ENCODE measurements around the gene CIAO1.

The CIAO1 gene

DNA sequence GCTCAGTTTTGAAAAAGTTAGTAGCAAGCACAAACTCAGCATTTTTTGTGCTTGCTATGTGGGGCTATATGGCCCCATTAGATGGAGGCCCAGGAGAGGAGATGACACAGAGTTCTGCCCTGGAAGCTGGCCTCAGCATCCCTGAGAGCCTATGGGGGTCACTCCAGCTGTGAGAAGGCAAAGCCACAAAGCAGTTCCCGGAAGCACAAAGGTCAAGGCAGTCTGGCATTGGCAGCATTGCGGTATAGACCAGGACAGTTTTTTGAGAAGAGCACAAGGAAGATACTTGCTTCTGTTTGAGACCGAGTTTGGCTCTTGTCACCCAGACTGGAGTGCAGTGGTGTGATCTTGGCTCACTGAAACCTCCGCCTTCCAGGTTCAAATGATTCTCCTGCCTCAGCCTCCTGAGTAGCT, 51.6 kb downstream of the CIAO1 start:
- H3K27ac ChIP-seq = no peak overlapping the region
- TF ChIP-seq ZFX (IDR thresholded peaks at IDR 0.05; ENCODE audit: borderline replicate concordance) = no peak
- TF ChIP-seq, protein P1, sequence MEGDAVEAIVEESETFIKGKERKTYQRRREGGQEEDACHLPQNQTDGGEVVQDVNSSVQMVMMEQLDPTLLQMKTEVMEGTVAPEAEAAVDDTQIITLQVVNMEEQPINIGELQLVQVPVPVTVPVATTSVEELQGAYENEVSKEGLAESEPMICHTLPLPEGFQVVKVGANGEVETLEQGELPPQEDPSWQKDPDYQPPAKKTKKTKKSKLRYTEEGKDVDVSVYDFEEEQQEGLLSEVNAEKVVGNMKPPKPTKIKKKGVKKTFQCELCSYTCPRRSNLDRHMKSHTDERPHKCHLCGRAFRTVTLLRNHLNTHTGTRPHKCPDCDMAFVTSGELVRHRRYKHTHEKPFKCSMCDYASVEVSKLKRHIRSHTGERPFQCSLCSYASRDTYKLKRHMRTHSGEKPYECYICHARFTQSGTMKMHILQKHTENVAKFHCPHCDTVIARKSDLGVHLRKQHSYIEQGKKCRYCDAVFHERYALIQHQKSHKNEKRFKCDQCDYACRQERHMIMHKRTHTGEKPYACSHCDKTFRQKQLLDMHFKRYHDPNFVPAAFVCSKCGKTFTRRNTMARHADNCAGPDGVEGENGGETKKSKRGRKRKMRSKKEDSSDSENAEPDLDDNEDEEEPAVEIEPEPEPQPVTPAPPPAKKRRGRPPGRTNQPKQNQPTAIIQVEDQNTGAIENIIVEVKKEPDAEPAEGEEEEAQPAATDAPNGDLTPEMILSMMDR (IDR thresholded peaks at IDR 0.05) = no peak

DNA sequence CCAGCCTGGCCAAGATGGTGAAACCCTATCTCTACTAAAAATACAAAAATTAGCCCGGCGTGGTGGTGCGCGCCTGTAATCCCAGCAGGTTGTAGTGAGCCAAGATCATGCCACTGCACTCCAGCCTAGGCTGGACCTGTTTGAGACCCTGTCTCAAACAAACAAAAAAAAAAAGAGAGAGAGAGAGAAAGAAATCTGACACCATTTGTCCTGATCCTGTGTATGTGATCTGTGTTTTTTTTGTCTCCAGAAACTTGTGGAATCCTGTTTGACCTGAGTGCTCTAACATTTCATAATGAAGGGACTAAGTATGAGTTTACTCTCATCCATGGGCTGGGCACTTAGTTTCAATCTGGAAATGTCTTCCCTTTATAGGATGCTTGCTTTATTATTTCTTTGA, 52.7 kb downstream of the CIAO1 start:
- no peak overlapping the region for H3K27ac ChIP-seq
- TF ChIP-seq, protein P1 (IDR thresholded peaks at IDR 0.05) = no peak
- no peak for TF ChIP-seq ZFX (IDR thresholded peaks at IDR 0.05; ENCODE audit: borderline replicate concordance)

DNA sequence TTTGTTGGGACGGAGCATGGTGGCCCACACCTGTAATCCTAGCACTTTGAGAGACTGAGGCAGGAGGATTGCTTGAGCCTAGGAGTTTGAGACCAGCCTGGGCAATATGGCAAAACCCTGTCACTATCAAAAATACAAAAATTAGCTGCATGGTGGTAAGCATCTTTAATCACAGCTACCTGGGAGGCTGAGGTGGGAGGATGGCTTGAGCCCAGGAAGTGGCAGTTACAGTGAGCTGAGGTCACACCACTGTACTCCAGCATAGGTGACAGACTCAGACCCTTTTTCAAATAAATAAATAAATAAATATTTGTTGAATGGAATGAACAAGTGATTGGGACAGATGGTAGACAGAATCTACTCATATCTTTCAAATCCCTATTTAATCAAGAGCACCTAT, 53.4 kb downstream of the CIAO1 start:
- no peak overlapping the region for H3K27ac ChIP-seq
- no peak for TF ChIP-seq ZFX (IDR thresholded peaks at IDR 0.05; ENCODE audit: borderline replicate concordance)
- TF ChIP-seq, protein P1 (IDR thresholded peaks at IDR 0.05) = no peak

DNA sequence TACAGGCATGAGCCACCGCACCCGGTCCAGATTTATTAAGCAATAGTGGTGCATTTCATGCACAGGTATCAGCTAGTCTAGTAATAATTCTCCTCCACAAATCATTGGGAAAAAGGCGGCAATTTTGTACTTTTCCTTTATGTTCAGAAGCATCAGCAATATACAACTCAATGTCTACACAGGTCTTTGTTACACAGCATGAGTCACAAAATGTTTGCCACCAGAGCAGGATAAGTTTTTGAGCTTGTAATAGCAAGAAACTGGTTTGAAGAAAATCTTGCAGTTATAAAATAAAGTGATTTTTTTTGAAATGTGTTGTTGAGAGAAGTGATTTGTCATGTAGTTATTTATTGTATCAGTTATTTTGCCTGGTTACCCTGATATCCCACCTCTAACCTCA, 54.3 kb downstream of the CIAO1 start:
- TF ChIP-seq ZFX (IDR thresholded peaks at IDR 0.05; ENCODE audit: borderline replicate concordance) = no peak
- TF ChIP-seq, protein P1 (IDR thresholded peaks at IDR 0.05) = no peak
- no peak overlapping the region for H3K27ac ChIP-seq

DNA sequence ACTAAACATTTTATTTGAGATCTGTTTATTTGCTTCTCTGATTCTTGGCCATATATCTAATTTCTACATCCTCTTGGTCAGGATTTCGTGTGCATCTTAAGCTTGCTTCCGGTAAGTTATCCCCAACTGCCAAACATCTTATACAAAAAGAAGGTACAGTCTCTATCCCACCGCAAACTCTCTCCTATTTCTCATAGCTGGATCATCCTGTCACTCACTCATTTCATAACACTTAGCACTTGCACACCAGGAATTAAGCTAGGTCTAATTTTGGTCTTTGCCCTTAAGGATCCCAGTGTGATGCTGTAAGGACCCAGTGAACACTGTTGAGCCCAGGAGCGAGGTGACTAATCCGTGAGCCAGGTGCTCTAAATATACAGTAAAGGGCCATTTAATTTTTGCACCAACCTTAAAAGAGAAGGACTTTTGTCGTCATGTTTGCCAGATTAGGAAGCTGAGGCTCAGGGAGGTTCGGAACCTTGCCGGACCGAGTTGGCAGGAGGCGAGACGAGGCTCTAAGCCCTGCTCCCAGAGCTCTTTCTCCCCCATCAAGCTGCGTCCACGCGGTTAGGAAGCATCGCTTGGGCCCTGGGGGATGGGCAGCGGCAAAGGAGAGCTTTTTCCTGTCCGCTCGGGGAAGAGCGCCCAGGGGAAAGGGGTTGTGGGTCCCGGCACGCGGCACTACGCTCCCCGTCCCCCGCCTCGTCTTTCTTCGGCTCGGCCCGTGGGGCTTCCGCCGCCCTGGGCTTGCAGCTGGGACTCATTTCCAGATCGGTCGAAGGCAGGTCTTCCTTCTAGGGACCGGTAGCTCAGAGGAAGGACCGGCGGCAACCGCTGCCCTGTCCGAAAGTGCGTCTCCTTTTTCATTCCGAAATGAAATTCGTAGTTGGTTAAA, 55.0 kb downstream of the CIAO1 start:
- no peak overlapping the region for H3K27ac ChIP-seq

More for the DNA sequence above, 55.0 kb downstream of the CIAO1 start:
- TF ChIP-seq, protein P1 (IDR thresholded peaks at IDR 0.05) = no peak
- no peak for TF ChIP-seq ZFX (IDR thresholded peaks at IDR 0.05; ENCODE audit: borderline replicate concordance)
